ENCODE measurements around the gene MLLT1. TPM values are rescaled to one million over a fixed set of nuclear protein-coding genes. Genes with fewer than 3 reads are reported as not detected.

MLLT1 gene
- total RNA-seq, 1 donor from 2014 or later = 34.5 TPM

DNA sequence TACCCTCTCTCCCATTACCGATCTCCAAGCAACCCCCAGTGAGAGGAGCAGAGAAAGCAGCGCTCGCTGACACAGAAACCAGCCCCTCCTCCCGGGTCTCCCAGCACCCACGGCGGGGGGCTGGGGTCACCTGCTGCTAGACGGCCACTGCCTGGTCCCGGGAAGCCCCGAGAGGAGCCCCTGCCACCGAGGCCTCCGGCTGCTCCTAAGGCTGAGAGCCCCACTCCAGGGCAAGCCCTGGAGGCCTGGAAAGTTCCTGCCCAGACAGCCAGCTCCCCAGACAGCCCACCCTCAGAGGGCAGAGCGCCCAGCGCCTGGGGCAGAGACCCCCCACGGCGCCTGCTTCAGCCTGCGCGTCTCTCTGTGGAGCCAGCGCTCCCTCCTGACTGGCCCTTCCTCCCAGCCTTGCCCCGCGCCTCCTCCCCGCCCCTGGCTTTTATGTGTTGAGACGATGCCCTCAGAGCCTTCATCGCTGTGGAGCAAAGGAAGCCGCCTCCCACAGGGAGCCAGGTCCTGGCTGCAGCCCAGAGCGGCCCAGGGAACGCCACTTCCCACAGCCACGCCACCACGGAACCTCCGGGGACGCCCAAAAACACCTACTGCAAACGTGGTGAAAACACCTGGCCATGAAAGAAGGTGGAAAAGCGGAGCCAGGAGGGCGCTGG is 51.1 kb downstream of the MLLT1 start:
- Histone ChIP-seq H3K4me3 (no peak overlapping the region), H3K27ac (no peak overlapping the region)
- intact Hi-C loops (cut with DNase I) = no loop called here

GRCh38 chr19:6227936-6228325 is 51.8 kb downstream of the MLLT1 start:
- intact Hi-C loops (cut with DNase I) = no loop called here
- no peaks in the 10 kb centered on the region for H3K27me3 ChIP-seq
- no peak overlapping the region for H3K4me3 ChIP-seq
- peaks cover 34 to 49% of the 10 kb centered on the region in 2 donors for H3K36me3 ChIP-seq
- H3K27ac ChIP-seq = no peak overlapping the region
- no peaks in the 10 kb centered on the region for H3K9me3 ChIP-seq
- no peak for TF ChIP-seq CTCF (IDR thresholded peaks at IDR 0.05)
- no peak for DNase-seq (ENCODE audit: low spot score in 2 of 2)
- peaks cover 0 to 5% of the 10 kb centered on the region in 2 donors for H3K4me1 ChIP-seq

More for the DNA sequence above, 51.1 kb downstream of the MLLT1 start:
- TF ChIP-seq CTCF (IDR thresholded peaks at IDR 0.05) = no peak
- no peak for DNase-seq (ENCODE audit: low spot score in 2 of 2)
- H3K9me3 ChIP-seq = no peaks in the 10 kb centered on the region
- H3K36me3 ChIP-seq = peaks cover 34 to 43% of the 10 kb centered on the region in 2 donors
- no peaks in the 10 kb centered on the region for H3K27me3 ChIP-seq
- peaks cover 1 to 12% of the 10 kb centered on the region in 2 donors for H3K4me1 ChIP-seq

GRCh38 chr19:6227156-6227935 is 52.4 kb downstream of the MLLT1 start:
- no peaks in the 10 kb centered on the region for H3K27me3 ChIP-seq
- H3K36me3 ChIP-seq = peaks cover 39 to 55% of the 10 kb centered on the region in 2 donors
- H3K4me1 ChIP-seq = no peaks in the 10 kb centered on the region
- H3K27ac ChIP-seq = no peak overlapping the region
- no peaks in the 10 kb centered on the region for H3K9me3 ChIP-seq
- no peak for TF ChIP-seq CTCF (IDR thresholded peaks at IDR 0.05)
- intact Hi-C loops (cut with DNase I) = no loop called here
- no peak overlapping the region for H3K4me3 ChIP-seq
- DNase-seq (ENCODE audit: low spot score in 2 of 2) = no peak

DNA sequence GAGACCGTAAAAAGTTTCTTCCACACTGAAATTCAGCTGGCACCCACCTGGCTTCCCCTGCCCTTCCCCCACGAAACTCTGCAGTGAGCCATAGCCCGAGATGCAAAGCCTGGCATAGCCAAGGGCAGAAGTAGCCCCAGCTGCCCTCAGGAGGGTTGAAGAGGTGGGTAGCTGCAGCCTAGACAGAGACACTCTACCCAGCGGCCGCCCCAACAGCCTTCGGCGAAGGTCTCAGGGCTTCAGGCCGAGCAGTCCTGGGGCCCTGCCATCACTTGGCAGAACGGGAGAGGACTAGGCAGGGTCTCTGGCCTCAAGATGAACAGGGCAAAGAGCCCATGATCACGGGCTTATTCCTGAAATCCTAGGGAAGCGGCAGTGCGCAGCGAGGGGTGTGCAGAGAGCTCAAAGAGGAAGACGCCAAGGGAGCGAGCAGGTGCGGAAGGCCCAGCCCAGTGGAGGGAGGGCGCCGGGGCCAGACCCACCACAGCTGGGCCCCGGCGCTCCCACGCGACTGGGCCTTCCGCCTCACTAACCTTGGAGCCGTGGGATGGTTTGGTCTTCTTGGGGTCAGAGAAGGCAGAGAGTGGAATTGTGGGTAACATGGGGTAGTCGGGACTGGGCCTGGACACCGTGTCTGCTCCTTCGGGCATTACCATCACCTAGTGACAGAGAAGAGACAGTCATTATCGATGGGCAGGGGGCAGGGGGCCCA is 53.2 kb downstream of the MLLT1 start:
- H3K4me1 ChIP-seq = no peaks in the 10 kb centered on the region
- no peak for DNase-seq (ENCODE audit: low spot score in 2 of 2)
- H3K27me3 ChIP-seq = no peaks in the 10 kb centered on the region
- TF ChIP-seq CTCF (IDR thresholded peaks at IDR 0.05) = no peak
- H3K9me3 ChIP-seq = no peaks in the 10 kb centered on the region
- intact Hi-C loops (cut with DNase I) = no loop called here
- no peak overlapping the region for H3K4me3 ChIP-seq
- H3K36me3 ChIP-seq = peaks cover 46 to 63% of the 10 kb centered on the region in 2 donors
- no peak overlapping the region for H3K27ac ChIP-seq

DNA sequence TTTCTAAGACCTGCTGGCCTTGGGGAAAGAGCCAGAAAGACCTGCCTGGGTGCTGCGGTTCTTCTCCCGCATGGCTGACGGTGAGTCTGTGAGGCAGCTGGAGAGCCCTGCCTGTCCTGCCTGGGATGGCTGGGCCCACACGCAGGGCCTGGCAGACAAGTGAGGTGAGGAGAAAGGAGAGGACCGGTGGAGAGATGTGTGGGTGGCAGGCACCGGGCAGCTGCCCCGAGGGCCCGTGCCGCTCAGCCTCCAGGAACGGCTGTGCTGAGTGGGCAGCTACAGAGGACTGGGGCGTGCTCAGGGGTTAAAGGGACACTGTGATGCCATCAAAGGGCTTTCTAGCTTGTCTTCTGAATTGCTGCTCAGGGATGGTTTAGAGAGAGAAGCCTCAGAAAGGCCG is 53.8 kb downstream of the MLLT1 start:
- Histone ChIP-seq H3K4me1 (no peaks in the 10 kb centered on the region), H3K36me3 (peaks cover 50 to 69% of the 10 kb centered on the region in 2 donors), H3K27ac (no peak overlapping the region), H3K4me3 (no peak overlapping the region), H3K9me3 (no peaks in the 10 kb centered on the region), H3K27me3 (no peaks in the 10 kb centered on the region)
- TF ChIP-seq CTCF (IDR thresholded peaks at IDR 0.05) = no peak
- intact Hi-C loops (cut with DNase I) = no loop called here
- no peak for DNase-seq (ENCODE audit: low spot score in 2 of 2)
